ENCODE measurements around the gene CAMK2G. TPM values are rescaled to one million over a fixed set of nuclear protein-coding genes. Genes with fewer than 3 reads are reported as not detected.

The CAMK2G gene
- polyA plus RNA-seq, 3 donors, result 1.7 to 60.7 (median 3.0) TPM

- peaks cover 0 to 2% (median 0%) of the 10 kb centered on the region in 7 donors for H3K9me3 Mint-ChIP-seq
- no peak for DNase-seq
- Histone ChIP-seq H3K27ac (ENCODE audit: low read depth in 1 of 2, low read length in 2 of 2) (no peak overlapping the region), H3K4me3 (replicated peaks in 1 of 3; ENCODE audit: low read depth in 2 of 3, low read length in 3 of 3) (no peak overlapping the region), H3K79me2 (ENCODE audit: insufficient read depth, low read length) (no peaks in the 10 kb centered on the region), H3K36me3 (replicated peaks in 1 of 2; ENCODE audit: control insufficient read depth in 1 of 2, insufficient read depth in 2 of 2, low read length in 2 of 2) (peaks cover 91 to 100% of the 10 kb centered on the region in 2 donors), H3K9ac (ENCODE audit: insufficient read depth, low read length, poor library complexity, severe bottlenecking) (no peak overlapping the region), H3K27me3 (ENCODE audit: control insufficient read depth in 2 of 2, insufficient read depth in 2 of 2, low read length in 2 of 2) (no peaks in the 10 kb centered on the region), H4K20me1 (ENCODE audit: insufficient read depth, low read length) (peaks cover 65% of the 10 kb centered on the region), H3K4me2 (replicated peaks; ENCODE audit: extremely low read depth, low read length, poor library complexity, severe bottlenecking) (no peak overlapping the region), H3K4me1 (ENCODE audit: control insufficient read depth in 1 of 2, insufficient read depth in 2 of 2, low read length in 2 of 2) (no peaks in the 10 kb centered on the region), H2AFZ (ENCODE audit: insufficient read depth, low read depth, low read length, poor library complexity, severe bottlenecking) (no peak overlapping the region), H3K9me3 (replicated peaks in 1 of 2; ENCODE audit: control insufficient read depth in 1 of 2, insufficient read depth in 1 of 2, low read length in 2 of 2) (no peaks in the 10 kb centered on the region)
- H3K27me3 Mint-ChIP-seq (ENCODE audit: low read depth in 3 of 3), result no peaks in the 10 kb centered on the region
- TF ChIP-seq CTCF (IDR thresholded peaks at IDR 0.05), result no peak
- no peak overlapping the region for H3K4me3 Mint-ChIP-seq
- H3K27ac Mint-ChIP-seq, result peak overlapping the region in 3 of 7 donors; percentile 1 to 55 (median 26)
- no peaks in the 10 kb centered on the region for H3K4me1 Mint-ChIP-seq
- intact Hi-C loops (cut with micrococcal nuclease), result no loop called here
- WGBS (ENCODE audit: insufficient coverage), result 98% methylated on average over 5 of the region's 6 CpGs
- peaks cover 85 to 100% of the 10 kb centered on the region in 2 donors for H3K36me3 Mint-ChIP-seq
Measured at GRCh38 chr10:73798087-73798486, 76.3 kb downstream of the CAMK2G start.

GRCh38 chr10:73797324-73798025, 76.9 kb downstream of the CAMK2G start:
- no peak overlapping the region for H3K27ac ChIP-seq (ENCODE audit: low read depth in 1 of 2, low read length in 2 of 2)
- no peaks in the 10 kb centered on the region for H3K27me3 ChIP-seq (ENCODE audit: control insufficient read depth in 2 of 2, insufficient read depth in 2 of 2, low read length in 2 of 2)
- Mint-ChIP-seq H3K27me3 (ENCODE audit: low read depth in 3 of 3) (peaks cover 0 to 1% (median 0%) of the 10 kb centered on the region in 3 donors), H3K36me3 (peaks cover 85 to 100% of the 10 kb centered on the region in 2 donors), H3K27ac (peak overlapping the region in 3 of 7 donors; percentile 1 to 52 (median 4)), H3K4me1 (no peaks in the 10 kb centered on the region), H3K9me3 (peaks cover 0 to 2% (median 0%) of the 10 kb centered on the region in 7 donors), H3K4me3 (no peak overlapping the region)
- no peaks in the 10 kb centered on the region for H3K9me3 ChIP-seq (replicated peaks in 1 of 2; ENCODE audit: control insufficient read depth in 1 of 2, insufficient read depth in 1 of 2, low read length in 2 of 2)
- H3K4me1 ChIP-seq (ENCODE audit: control insufficient read depth in 1 of 2, insufficient read depth in 2 of 2, low read length in 2 of 2), result no peaks in the 10 kb centered on the region
- H2AFZ ChIP-seq (ENCODE audit: insufficient read depth, low read depth, low read length, poor library complexity, severe bottlenecking), result no peak overlapping the region
- no peak overlapping the region for H3K4me3 ChIP-seq (replicated peaks in 1 of 3; ENCODE audit: low read depth in 2 of 3, low read length in 3 of 3)
- no peaks in the 10 kb centered on the region for H3K79me2 ChIP-seq (ENCODE audit: insufficient read depth, low read length)
- H4K20me1 ChIP-seq (ENCODE audit: insufficient read depth, low read length), result peaks cover 59% of the 10 kb centered on the region
- no peak for TF ChIP-seq CTCF (IDR thresholded peaks at IDR 0.05)
- no peak for DNase-seq
- intact Hi-C loops (cut with micrococcal nuclease), result no loop called here
- WGBS (ENCODE audit: insufficient coverage), result 93% methylated on average over 11 of the region's 19 CpGs
- H3K4me2 ChIP-seq (replicated peaks; ENCODE audit: extremely low read depth, low read length, poor library complexity, severe bottlenecking), result no peak overlapping the region
- H3K36me3 ChIP-seq (replicated peaks in 1 of 2; ENCODE audit: control insufficient read depth in 1 of 2, insufficient read depth in 2 of 2, low read length in 2 of 2), result peaks cover 91 to 100% of the 10 kb centered on the region in 2 donors
- H3K9ac ChIP-seq (ENCODE audit: insufficient read depth, low read length, poor library complexity, severe bottlenecking), result no peak overlapping the region
